Stimulated activated CD4-positive, alpha-beta T cell treated with anti-CD3 and anti-CD28 coated beads, Interleukin-15, amount 100 ng/mL, for 1 hour (primary cell): Measurements from ENCODE around the gene NPEPPS.
A peak's percentile ranks its signal among the peaks of the same experiment; 100 is the strongest.

Experiments used
- DNase-seq, 2 donors: peaks; one replicate each; pipeline ENCODE4 v3.0.0-alpha.2; 2020; ENCODE audit warnings: low read depth in 1 of 2, low spot score in 1 of 2

NPEPPS gene

GRCh38 chr17:47628014-47628566, 97.2 kb downstream of the NPEPPS start:
- DNase-seq = no peak

DNA sequence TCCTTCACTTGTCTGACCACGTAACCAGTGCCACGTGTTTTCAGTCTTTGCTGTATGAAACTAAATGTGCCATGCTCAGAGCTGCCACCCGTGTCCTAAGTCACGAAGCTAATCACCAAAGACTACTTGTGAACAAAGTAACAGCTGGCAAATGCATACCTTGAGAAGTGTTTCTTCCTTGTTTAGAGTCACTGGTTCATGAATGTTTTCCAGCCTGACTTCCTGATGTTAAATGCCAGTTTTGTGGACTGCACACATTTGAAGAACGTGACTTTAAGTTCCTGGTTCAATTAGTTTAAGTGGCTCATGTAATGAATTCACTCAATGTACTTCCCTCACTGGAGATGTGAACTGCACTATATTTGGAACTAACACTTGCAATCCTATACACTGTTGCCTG, 98.9 kb downstream of the NPEPPS start:
- no peak for DNase-seq

GRCh38 chr17:47630614-47631013, 99.7 kb downstream of the NPEPPS start:
- DNase-seq = no peak

- no peak for DNase-seq
Observed at GRCh38 chr17:47632991-47633390, 102.1 kb downstream of the NPEPPS start.

DNA sequence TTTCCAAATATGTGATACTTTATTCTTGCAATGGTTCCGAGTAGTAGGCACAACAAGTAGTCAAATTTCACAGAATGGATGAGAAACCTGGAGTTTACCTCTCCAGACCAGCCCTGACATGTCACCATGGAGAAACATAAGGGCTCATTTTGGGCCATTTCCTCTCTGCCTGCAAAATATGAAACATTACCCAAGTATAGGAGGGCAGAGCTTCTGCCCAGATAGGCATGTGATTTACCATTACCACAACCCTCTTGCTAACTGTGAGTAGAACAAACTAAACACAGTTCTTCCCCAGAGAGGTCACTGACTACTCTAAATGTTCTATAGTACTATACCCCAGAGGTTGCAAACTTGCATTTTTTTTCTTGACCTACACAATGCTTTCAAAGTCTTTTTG, 103.1 kb downstream of the NPEPPS start:
- no peak for DNase-seq

GRCh38 chr17:47634870-47635269, 104.0 kb downstream of the NPEPPS start:
- no peak for DNase-seq

DNA sequence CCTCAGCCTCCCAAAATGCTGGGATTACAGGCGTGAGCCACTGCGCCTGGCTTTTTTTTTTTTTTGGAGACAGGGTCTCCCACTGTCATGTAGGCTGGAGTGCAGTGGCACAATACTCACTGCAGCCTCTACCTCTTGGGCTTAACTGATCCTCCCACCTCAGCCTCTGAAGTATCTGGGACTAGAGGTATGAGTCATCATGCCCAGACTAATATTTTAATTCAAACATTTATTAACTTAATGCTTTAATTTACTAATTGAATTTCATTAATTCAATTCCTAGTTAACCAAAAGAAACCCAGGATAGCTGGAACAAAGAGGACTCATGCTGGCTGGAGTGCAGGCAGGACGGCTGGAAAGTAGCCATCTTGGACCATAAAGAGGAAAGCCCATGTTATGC, 104.8 kb downstream of the NPEPPS start:
- DNase-seq = no peak

GRCh38 chr17:47636273-47637030, 105.5 kb downstream of the NPEPPS start:
- no peak for DNase-seq

DNA sequence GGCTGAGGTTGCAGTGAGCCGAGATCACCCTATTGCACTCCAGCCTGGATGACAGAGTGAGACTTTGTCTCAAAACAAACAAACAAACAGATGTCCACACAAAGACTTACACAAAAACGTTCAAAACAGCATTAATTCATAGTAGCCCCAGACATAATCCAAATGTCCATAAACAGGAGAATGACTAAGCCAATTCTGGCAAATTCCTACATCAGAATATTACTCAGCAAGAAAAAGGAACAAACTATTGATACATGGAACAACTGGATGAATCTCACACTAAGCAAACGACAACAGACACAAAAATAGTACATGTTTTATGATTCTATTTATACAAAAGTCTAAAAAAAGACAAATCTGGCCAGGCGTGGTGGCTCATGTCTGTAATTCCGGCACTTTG, 108.0 kb downstream of the NPEPPS start:
- no peak for DNase-seq

DNA sequence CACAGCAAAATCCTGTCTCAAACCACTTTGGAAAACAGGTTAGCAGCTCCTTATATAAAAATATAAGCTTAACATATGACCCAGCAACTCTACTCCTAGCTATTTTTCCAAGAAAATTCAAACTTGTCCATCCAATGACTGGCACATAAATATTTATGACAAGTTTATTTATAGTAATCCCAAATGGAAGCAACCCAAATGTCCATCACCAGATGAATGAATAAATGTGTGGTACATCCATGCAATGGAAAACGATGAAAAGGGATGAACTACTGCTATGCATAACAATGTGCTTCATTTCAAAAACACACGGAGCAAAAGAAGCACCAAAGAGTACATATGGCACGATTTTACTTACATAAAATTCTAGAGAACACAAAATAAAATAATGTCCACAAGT, 109.2 kb downstream of the NPEPPS start:
- DNase-seq = no peak

GRCh38 chr17:47641202-47641601, 110.3 kb downstream of the NPEPPS start:
- no peak for DNase-seq

DNA sequence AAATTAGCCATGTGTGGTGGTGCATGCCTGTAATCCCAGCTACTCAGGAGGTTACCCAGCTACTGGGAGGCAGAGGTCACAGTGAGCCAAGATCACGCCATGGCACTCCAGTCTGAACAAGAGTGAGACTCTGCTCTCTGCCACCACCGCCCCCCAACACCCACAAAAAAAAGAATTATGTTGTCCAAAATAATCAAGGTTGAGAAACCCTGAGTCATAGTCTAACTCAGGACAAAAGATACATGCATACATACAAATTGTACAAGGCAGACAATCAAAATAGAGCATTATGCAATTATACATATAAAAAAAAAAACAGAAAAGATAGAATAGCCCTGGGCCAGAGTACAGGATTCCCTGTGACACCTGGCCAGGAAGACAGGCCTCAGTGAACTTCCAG, 112.2 kb downstream of the NPEPPS start:
- DNase-seq = no peak

DNA sequence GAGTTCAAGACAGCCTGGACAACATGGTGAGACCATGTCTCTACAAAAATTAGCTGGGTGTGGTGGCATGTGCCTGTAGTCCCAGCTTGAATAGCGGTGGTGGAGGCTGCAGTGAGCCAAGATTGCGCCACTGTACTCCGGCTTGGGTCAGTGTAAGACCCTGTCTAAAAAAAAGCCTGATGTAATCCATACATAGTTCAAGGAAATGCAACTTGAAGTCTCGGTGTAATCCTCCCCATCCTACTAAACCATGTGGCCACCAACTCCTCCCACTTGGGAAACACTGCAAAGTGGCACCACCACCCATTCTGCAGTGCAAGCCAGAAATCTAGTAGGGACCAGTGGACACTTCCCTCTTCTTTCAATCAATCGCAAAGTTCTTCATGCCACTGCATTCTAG, 113.4 kb downstream of the NPEPPS start:
- DNase-seq = no peak

- peak; percentile 92 to 94 for DNase-seq
Observed at GRCh38 chr17:47649153-47649971, 118.5 kb downstream of the NPEPPS start, which contains the start of gene KPNB1. TSS of gene KPNB1 (plus strand) at chr17:47649919. CDS start at chr17:47650245, 326 bp downstream.

DNA sequence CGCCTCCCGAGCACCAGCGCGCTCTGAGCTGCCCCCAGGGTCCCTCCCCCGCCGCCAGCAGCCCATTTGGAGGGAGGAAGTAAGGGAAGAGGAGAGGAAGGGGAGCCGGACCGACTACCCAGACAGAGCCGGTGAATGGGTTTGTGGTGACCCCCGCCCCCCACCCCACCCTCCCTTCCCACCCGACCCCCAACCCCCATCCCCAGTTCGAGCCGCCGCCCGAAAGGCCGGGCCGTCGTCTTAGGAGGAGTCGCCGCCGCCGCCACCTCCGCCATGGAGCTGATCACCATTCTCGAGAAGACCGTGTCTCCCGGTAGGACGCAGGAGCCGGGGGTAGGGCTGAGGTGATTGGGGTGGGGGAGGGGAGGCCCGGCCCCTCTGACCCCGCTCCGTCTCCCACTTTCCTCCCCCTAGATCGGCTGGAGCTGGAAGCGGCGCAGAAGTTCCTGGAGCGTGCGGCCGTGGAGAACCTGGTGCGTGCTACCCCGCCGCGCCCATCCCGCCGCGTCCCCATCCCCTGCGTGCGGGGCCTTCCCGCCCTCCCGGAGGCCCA, 119.1 kb downstream of the NPEPPS start:
- DNase-seq = no peak

DNA sequence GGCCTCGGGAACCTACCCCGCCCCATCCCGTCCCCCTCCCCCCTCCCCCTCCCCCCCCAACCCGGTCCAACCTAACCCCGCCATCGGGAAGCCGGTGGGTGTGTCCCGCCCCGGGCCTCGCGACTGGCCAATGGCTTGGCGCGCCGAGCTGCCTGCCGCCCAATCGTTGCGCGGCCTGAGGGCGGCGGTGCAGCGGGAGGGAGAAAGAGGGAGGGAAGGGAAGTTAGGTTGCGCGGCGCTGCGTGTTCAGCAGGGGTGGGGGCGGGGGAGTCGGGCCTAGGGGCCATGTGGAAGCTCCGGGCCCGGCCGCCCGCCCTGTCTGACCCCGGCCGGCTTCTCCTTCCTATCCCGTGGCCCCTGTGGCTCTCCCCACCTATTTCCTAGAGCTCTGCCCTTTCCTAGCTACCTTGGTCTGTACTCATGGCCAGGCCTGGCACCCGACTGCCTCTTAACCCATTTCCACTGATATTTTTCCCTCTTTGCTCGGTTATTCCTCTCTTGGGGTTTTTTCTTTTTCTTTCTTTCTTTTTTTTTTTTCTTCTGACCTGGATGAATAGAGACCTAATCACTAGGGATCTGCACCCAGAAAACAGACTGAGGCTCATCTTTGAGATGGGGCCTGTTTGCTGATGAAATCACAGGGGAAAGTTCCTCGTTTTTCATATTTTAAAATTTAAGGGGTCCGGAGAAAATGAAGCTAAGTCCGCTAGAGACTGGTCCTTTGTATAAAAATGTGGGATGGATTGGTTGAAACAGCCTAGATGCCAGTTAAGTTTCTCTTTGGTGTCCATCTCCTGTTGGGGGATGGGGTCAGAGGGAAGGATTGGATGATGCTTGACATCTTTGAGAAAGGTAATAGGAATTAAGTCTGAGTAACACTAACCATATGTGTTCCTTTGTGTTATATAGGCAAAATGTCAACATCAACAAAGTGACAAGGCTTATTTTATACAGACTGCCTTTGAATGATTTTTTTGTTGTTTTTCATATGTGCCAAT, 119.9 kb downstream of the NPEPPS start:
- peak; percentile 84 to 92 for DNase-seq

- no peak for DNase-seq
Observed at GRCh38 chr17:47651704-47652103, 120.8 kb downstream of the NPEPPS start.

DNA sequence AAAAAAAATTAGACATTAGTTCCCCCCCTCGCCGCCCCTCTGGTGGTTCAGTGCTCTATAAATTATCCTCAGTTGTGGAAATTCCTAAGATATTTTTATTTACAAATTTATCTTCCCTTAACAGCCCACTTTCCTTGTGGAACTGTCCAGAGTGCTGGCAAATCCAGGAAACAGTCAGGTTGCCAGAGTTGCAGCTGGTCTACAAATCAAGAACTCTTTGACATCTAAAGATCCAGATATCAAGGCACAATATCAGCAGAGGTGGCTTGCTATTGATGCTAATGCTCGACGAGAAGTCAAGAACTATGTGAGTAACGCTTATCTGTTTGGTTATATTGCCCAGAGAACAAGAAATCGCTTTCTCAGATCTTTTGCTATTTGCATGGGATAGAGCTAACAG, 121.7 kb downstream of the NPEPPS start:
- no peak for DNase-seq

DNA sequence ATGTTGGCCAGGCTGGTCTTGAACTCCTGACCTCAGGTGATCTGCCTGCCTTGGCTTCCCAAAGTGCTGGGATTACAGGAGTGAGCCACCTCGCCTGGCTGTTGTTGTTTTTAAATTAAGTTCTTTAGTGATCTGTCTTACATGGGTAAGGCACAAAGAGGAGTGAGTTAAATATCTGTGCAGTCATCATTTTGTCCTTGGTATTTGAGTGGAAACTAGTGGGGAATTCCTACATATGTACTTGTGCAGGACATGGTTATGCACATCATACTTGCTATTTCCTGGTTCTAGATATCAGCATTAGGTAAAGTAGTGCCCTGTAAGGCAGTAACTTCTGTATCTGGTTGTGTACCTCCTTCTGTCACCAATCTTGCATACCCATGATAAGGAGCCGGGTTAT, 122.5 kb downstream of the NPEPPS start:
- DNase-seq = no peak

GRCh38 chr17:47654991-47655390, 124.1 kb downstream of the NPEPPS start:
- no peak for DNase-seq

GRCh38 chr17:47660064-47660492, 129.2 kb downstream of the NPEPPS start:
- no peak for DNase-seq
